NCI-H69 (cell line): ENCODE measurements around the gene SCGB3A1.

Experiments
- DNase-seq: peaks from one replicate; lab custom pipeline; 2025; lab: John Stamatoyannopoulos, UW

The SCGB3A1 gene

DNA sequence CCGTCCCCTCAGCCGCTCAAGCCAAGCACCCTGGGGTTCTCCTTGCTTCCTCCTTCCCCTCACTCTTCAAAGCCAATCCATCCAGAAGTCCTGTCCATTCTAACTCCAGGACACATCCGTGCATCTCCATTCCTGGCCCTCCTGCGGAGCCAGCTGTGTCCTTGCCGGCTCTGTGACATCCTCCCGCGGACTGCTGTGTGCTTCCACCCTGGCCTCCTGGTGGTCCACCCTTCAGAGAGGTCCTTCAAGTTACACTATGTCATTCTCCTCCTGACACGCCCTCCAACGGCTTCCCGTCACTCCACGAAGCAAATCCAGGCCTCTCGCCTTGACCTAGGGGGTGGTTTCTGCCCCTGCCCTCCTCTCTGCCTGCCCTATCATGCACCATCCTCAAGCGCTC lies 13.0 kb upstream of the SCGB3A1 start:
- DNase-seq = no peak

DNA sequence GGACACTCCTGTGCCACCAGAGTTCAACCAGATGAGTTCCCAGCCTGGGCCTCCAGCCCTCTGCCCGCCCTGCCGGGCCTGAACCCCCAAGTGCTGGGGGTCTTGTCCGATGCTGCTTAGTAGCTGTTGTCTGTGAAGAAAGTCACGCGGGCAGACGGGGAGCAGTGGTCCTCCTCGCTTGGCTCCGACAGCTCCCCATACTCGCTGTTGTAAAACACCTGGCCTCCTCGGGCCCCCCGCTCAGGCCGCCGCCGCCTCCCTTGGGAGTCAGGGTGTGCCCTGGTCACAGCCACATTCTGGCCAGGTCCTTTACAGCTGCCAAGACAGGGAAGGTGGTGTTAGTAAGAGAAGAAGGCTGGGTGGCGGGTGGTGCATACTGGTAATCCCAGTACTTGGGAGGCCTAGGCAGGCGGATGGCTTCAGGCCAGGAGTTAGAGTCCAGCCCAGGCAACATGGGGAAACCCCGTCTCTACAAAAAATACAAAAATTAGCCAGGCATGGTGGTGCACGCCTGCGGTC lies 11.8 kb upstream of the SCGB3A1 start:
- no peak for DNase-seq

DNA sequence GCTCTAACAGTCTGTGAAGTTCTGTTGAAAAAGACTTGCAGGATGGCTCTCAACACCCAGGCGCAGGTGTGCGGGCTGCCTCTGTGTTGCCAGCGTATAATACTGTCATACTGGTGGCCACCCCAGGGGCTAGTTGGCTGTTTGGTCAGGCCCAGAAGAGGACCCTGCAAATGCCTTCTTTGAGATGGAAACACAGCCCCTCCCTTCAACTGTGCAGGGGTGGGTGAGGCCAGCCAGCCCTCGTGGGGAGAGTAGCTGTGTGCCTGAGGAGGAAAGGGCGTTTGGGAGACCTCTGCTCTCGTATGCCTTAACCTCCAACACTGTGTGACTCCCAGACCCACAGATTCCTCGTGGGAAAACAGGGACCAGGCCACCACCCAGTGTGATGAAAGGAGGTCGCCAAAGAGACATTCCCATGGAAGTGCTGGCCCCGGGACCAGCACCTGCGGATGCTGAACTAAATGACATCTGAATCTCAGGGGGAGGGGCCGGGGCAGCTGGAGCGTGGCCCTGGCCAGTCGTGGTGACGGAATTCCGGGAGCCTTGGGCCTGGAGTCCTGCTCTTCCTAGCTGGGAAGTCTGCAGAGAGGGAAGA lies 11.3 kb upstream of the SCGB3A1 start:
- no peak for DNase-seq

DNA sequence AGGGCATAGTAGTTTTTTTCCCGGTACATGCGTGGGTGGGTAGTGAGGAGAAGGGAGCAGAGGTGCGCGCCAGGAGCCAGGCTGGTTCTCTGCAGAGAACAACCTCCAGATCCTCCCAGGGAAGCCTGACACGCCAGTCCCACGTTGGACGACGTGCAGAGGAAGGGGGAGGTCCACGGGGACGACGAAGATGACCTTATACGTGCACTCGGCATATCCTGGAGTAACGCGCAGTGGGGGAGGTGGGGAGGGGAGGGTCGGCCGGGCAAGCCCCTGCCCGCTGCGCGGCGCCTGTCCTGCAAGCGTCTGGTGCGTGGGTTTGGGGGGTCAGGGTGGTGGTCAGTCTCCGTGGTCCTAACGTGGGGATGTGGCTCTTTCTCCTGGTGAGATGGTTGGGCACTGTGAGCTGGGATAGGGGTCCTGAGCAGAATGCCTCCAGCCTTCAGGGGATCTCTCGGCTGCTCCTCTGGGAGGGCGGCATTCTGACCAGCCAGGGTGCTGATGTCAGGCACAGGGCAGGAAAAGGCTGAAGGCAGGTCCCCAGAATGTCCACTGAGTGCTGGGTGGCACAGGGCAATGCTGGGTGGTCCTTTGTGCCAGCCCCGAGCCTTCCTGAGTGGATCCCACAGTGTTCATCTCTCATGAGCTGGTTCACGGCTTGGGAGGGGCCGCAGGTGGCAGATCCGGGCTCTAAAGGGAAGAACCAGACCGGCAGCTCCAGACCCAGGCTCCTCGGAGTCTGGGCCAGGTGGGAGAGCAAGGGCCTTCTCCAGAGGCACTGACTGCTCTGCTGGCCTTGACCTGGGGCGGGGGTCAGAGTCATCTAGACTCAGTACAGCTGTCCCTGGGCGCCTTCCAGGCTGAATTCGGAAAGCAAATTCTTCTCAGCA lies 10.5 kb upstream of the SCGB3A1 start:
- DNase-seq = no peak

DNA sequence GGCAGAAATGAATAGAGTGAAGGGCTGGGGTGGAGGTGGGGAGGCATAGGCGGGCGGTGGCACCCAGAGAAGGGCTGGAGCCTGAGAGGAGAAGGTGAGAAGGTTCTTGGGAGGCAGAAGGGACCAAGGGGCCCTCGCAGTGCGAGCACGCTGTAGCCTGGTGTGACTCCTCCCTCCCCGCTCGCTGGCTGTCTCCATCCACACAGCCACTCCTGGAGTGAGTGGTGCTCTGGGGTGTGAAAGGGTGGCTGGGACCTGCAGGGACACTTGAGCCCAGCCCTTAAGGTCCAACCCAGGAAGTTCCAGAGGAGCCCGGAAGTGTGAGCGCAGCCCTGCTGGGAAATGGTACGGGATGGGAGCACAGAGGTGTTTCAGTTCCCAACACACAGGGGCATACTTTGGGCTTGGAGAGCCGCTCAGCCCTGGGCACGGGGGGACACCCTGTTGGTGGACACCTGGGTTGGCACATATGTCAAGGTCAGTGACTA lies 9.3 kb upstream of the SCGB3A1 start:
- no peak for DNase-seq

DNA sequence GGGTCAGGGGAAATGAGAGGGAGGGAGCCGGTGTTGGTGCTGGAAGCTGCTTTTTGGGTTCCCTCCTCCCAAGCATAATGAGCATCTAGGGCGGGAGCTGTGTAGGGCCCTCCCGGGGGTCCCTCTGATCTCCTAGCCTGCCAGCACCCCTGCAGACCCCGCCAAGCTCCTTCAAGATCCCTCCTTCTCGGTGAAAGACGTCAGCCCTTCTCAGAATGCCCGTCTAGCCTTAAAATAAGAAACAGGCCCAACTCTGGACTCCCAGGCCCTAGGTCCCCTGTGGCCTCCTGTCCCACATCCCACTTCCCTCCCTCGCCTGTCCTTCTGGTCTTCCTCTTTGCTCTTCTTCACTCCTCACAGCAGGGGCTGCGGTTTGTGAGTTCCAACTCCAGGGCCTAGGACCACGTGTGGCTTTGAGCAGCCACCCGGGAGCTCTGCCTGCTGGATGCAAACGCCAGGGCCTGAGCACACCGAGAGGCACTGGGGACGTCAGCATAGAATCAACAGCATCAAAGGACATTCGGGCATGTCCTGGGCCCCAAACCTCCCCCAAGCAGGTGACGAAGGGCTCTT lies 8.8 kb upstream of the SCGB3A1 start:
- no peak for DNase-seq

DNA sequence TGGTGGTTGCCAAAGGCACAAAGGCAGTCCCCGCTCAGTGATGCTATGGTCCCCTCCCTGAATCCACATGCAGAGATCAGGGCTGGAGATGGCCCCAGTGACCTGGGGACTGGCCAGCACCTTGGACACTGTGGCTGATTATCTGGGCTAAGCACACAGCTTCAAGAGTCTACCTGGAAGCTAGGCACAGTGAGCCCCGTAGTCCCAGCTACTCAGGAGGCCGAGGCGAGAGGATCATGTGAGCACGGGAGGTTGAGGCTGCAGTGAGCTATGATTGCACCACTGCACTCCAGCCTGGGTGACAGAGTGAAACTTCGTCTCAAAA lies 8.3 kb upstream of the SCGB3A1 start:
- no peak for DNase-seq

DNA sequence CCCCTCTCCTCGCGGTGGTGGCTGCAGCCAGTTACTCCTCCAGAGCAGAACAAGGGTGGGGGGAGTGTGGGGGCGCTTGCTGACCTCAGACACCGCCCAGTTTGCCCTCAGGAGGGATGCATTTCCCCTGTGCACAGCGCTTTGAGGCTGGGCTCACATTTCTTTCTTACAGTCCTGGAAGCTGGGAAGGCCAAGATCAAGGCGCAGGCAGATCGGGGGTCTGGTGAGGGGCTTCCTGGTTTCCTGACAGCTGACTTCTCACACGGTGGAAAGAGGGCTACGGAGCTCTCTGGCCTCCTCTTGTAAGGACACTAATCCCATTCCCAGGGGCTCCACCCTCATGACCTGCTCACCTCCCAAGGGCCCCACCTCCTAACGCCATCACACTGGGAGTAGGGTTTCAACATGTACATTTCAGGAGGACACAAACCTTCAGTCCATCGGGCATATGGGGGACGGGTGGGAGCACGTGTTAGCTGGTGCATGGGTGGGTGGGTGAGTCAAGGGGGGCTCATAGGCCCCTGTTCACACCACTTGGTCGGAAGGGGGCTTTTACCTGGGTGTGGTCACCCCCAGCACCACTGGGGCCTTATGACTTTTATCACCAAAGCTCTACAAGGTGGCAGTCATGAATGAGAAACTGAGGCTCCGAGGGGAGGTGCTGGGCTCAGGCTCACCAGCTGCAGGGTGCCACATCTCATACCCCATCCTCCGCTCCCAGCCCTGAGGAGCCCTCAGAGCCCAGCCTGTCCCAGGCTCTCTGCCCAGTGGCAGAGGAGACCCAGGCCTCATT lies 7.7 kb upstream of the SCGB3A1 start:
- no peak for DNase-seq

DNA sequence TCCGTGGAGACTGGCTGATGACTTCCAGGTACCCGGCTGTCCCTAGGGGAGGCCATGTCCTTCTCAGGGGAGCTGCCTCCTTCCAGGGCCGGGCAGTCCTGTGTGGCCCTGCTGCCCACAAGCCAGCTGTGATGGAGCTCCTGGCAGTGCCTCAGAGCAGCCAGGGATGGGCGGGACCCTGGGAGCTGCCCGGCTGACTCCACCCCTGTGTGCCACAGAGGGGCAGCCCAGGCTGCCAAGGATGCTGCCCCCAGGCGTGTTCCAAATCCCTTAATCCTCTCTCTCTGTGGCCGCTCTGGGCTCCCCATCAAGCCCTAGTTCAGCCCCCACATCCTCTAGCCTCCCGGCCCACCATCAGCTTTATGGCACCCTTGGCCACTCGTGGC lies 7.0 kb upstream of the SCGB3A1 start:
- DNase-seq = no peak

DNA sequence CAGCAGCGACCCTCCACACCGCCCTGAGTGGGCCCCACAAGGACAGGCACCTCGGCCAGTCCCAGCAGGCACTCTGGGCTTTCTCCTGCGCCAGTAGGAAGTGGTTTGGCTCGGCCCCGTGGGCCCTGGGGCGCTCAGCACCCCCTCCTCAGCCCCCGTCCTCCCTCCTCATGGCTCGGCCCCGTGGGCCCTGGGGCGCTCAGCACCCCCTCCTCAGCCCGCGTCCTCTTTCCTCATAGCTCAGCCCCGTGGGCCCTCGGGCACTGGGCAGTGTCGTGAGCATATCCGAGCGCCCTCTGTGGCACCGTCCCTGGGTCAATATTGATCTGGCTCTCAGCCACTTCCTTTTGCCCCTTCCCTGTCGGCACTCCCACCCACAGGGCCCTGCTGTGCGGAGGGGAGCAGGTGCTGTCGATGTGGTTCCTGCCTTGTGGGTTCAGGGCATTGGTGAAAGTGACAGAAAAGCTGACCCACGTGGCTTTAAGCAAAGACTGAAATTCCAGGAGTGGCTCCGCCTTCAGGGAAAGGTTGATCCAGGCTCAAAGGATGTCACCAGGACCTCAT lies 5.5 kb upstream of the SCGB3A1 start:
- DNase-seq = peak; percentile 70

DNA sequence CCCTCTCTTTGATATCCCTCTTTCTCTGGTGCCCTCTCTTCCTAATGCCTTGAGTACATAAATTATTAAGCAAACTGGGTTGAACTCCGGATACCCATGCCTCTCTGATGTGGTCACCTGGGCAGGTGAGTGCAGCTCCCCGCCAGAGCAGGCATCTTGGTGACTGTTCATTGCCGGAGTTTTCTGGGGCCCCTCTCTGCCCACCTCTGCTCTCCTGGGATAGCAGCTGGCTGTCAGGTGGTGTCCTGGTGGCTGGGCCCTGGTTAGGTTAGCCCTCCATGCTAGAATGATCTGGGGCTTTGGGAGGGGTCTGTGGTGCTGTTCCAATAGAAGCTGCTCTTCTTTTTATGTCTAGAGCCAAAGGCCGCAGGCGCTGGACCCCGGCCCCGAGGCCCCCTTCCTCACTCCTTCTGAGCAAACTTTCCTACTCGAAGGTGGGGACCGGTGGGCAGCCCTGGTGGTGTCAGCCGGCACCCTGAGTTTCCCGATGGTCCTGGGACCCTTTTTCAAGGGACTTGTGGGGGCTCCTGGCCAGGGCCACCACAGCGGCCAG lies 4.9 kb upstream of the SCGB3A1 start:
- DNase-seq = no peak

DNA sequence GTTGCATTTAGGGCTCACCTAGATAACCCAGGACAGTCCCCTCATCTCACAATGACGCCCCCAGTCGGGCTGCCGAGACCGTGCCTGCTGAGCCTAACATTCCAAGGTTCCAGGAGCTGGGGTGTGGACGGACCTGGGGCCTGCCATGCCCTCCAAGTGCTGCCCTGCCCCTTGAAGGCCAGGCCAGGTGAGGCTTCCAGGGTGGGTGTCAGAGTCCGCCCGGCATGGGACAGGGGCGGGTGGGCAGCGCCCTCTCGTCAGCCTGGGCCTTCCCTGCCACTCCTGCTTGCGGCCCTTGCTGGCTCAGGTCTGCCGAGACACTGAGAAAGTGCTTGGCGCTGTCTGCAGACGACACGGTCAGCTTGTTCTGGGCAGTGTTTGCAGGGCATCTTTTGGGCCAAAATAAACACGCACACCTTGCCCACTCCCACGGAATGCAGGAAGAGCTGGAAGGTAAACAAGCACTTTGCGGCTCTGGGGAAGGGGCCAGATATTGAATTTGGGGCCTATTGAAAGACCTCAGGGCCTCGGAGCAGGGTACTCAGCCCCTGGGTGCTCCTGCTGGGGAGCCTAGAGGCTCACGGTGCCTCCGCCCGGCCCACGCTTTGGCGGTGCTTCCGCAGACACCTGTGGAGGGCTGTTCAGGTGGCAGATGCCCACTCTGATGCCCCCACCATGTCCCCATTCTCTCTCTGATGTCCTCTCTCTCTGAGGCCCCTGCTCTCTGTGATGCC lies 4.2 kb upstream of the SCGB3A1 start:
- DNase-seq = no peak

DNA sequence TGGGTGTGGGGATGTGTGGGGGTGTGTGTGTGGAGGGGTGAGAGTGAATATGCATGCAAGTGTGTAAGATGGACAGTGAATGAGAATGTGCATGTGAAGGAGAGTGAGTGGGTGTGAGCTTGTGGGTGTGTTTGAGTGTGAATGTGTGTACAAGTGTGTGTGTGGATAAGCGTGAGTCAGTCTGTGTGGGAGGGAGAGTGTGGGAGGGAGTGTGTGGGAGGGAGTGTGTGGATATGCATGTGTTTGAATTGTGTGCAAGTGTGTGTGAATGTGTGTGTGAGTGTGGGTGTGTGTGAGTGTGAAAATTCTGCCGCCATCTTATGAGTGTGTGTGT lies 3.7 kb upstream of the SCGB3A1 start:
- DNase-seq = no peak

DNA sequence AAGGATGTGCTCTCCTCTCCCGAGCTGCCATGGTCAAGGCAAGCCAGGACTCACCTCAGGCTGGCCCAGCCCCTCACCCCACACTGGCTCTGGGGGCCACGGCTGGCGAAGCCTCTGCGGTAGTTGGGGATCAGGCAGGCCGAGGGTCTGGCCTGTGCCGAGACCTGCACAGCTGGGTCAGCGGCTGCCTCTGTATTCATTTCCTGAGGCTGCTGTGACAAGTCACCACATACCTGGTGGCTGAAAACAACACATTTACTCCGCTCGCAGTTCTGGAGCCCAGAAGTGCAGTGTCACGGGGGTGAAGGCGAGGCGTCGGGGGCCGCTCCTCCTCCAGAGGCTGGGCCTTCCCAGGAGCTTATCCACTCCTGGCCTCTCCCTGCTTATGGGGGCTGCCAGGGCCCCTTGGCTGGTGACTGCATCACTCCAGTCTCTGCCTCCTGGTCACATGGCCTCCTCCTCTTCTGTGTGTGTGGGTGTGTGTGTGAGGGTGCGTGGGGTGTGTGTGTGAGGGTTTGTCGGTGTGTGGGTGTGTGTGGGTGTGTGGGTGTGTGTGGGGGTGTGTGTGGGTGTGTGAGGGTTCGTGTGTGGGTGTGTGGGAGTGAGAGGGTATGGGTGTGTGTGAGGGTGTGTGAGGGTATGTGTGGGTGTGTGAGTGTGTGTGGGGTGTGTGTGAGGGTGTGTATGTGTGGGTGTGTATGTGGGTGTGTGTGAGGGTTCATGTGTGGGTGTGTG lies 3.2 kb upstream of the SCGB3A1 start:
- DNase-seq = no peak

DNA sequence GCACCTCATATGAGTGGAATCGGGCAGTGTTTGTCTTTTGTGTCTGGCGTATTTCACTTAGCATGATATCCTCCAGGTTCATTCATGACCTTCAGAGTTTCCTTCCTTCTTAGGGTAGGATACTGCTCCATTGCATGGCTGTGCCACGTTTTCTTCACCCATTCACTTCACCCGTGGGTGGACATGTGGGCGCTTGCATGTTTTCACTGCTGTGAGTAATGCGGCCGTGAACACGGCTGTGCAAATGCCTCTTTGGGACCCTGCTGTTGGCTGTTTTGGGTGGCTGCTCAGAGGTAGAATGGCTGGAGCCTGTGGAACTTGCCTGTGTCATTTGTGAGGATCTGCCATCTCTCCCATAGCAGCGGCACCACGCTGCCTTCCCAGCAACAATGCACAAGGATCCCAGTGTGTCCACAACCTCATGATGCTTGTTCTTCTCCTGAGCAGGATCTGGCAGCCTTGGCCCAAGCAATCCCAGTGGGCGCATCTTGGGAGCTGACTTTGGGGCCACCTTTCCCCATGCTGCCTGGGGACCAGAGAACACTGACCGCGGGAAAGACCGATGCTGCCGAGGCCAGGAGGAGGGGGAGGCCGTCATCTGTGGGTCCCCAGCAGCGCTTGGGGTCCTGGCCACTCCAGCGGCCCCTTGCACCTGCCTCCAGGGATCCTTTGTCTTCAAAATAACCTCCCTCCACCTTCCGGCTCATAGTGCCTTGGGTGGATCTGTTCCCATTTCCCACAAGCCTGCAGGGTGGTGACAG lies 2.3 kb upstream of the SCGB3A1 start:
- no peak for DNase-seq

DNA sequence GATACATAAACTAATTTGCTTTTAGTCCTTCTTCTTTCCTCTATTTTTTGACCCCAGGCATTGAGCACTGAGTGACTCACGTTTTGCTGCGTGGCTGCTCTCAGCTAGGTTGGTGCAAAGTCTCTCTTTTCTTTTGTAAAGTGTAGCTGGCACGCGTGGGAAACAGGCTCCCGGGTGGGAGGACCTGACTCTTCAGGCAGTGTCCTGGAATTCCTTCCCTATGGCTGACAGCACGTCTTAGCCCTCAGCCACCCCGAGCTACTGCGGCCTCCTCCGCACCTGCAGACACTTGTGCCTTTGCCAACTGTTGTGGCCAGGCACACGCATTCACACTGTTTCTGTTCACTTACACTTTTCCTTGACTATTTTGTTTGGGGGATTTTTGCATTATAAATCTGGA lies 877 bp upstream of the SCGB3A1 start:
- no peak for DNase-seq

DNA sequence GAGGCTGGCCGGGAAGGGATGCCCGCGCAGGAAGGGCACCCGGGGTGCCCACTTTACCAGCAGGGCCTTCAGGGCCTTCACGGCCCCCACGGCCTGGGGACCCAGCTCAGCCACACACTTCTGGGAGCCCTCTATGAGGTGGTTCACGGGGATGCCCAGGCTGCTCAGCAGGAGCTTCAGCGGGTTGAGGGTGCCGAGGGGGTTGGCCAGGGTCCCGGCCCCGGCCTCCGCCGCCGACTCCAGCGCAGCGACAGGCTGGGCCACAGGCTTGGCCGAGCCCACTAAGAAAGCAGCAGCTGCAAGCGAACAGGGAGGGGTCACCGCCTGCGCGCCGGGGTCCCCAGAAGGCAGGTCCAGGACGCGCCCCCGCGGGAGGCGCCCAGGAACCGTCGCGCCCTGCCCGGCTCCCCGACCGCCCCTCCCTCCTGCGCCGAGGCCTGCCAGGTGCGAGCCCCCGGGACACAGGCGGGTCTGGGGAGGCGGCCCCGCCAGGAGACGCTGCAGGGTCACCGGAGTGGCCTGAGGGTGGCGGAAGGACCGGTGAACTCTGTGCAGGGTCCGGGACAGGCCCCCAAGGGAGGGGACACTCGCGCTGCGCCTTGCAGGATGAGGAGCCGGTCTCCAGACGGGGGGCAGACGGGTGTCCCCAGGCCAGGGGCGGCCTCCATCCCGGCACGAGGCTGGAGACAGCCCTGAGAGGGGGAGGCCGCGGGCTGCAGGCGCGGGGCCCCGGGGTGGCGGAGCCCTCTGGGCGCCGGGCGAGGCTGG lies 572 bp downstream of the SCGB3A1 start:
- DNase-seq = peak; percentile 23

DNA sequence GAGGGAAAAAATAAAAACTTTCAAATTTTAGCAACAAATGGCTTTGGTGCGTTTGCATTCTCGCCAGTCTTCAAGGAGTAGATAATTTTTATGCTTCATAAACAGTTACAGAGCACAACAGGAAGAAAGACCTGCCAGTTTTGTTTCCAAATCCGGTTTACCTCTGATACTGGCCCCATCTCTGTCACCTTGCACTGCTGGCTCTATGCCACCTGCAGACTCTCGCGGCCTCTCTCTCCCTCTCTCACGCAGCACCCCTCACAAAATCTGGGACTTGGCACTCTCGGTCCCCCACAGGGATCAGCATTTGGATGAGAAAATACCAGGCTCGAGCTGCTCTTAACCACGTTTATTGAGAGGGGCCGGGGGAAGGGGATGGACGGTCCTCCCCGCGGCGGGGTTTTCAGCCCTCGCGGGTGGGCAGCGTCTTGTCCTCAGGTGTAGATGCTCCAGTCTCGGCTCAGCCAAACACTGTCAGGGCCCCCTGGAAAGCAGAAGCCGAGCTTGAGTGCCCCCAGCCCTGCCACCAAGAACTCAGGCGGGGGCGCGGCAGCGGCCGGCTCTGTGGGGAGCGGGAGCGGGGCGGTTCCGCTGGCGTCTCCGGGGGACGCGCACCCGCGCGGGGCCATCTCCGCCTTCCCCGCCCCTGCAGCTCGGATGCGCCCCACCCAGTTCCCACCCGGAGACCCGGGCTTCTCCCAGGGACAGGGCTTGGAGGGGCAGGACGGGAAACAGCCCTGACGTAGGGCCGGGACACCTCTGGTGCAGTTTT lies 1.3 kb downstream of the SCGB3A1 start:
- peak; percentile 20 for DNase-seq
